Measurements from ENCODE around the gene DCDC1.

DNA sequence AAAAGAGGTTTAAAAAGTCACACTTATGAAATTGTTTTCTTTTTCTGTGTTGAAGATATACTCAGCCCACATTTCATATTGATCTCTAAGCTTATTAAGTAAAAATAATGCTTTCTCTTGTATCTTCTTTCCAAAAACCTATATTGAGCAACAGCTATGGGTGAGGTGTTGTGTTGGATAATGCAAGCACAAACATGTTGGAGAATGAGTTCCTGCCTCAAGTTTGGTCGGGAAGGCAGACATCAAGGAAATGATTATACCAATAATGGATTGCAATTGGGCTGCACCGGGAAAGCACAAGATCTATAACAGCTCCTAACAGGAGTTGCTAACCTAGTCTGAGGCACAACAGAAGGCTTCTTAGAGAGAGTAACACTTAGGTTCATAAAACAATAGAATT, 474.5 kb downstream of the DCDC1 start:
- TF ChIP-seq POLR2AphosphoS5 (IDR thresholded peaks at IDR 0.05; ENCODE audit: low read depth, low read length): no peak
- TF ChIP-seq, protein P1, sequence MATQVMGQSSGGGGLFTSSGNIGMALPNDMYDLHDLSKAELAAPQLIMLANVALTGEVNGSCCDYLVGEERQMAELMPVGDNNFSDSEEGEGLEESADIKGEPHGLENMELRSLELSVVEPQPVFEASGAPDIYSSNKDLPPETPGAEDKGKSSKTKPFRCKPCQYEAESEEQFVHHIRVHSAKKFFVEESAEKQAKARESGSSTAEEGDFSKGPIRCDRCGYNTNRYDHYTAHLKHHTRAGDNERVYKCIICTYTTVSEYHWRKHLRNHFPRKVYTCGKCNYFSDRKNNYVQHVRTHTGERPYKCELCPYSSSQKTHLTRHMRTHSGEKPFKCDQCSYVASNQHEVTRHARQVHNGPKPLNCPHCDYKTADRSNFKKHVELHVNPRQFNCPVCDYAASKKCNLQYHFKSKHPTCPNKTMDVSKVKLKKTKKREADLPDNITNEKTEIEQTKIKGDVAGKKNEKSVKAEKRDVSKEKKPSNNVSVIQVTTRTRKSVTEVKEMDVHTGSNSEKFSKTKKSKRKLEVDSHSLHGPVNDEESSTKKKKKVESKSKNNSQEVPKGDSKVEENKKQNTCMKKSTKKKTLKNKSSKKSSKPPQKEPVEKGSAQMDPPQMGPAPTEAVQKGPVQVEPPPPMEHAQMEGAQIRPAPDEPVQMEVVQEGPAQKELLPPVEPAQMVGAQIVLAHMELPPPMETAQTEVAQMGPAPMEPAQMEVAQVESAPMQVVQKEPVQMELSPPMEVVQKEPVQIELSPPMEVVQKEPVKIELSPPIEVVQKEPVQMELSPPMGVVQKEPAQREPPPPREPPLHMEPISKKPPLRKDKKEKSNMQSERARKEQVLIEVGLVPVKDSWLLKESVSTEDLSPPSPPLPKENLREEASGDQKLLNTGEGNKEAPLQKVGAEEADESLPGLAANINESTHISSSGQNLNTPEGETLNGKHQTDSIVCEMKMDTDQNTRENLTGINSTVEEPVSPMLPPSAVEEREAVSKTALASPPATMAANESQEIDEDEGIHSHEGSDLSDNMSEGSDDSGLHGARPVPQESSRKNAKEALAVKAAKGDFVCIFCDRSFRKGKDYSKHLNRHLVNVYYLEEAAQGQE (IDR thresholded peaks at IDR 0.05; ENCODE audit: insufficient read depth in 1 of 2, low read depth in 2 of 2, low read length in 2 of 2): no peak

Data from PFSK-1 (cell line).